ENCODE data around the gene SPG7.

The SPG7 gene

GRCh38 chr16:89602952-89603590, 94.9 kb downstream of the SPG7 start:
- no peak for DNase-seq

- DNase-seq = no peak
Observed at GRCh38 chr16:89604764-89605163, 96.6 kb downstream of the SPG7 start.

- DNase-seq = no peak
Observed at GRCh38 chr16:89605186-89605970, 97.2 kb downstream of the SPG7 start.

- DNase-seq = no peak
Observed at GRCh38 chr16:89606006-89606405, 97.8 kb downstream of the SPG7 start.
